GM23338 (cell line): ENCODE data around the gene AFAP1. TPM values are rescaled to one million over a fixed set of nuclear protein-coding genes. Genes with fewer than 3 reads are reported as not detected.

Source experiments
- ATAC-seq: fragments of 200-7000 bp; cut with Tn5 transposase; 3 replicates; pipeline ENCODE4 v1.9.1; 2020
- DNase-seq: peaks from one replicate; pipeline ENCODE4 v3.0.0-alpha.2; 2015; ENCODE audit warnings: low spot score
- H2AFZ ChIP-seq: fragments of 200-600 bp; sonication (generic); 2 replicates; pipeline ENCODE4 v1.8.0; 2016; ENCODE audit warnings: antibody characterized with exemption, mild to moderate bottlenecking, moderate library complexity
- H3F3A ChIP-seq: fragments of 200-600 bp; sonication (generic); replicated peaks from 2 replicates; pipeline ENCODE4 v1.8.0; 2017; ENCODE audit warnings: antibody characterized with exemption, mixed run types, low read depth
- H3K27ac ChIP-seq: fragments of 200-600 bp; sonication (generic); 2 replicates; pipeline ENCODE4 v1.6.1; 2016; ENCODE audit warnings: low read depth
- H3K27me3 ChIP-seq: fragments of 200-600 bp; sonication (generic); 2 replicates; pipeline ENCODE4 v1.8.0; 2016; ENCODE audit warnings: mild to moderate bottlenecking, mixed run types, moderate library complexity; ENCODE audit not compliant: insufficient read depth
- H3K36me3 ChIP-seq: fragments of 200-600 bp; sonication (generic); 2 replicates; pipeline ENCODE4 v1.8.0; 2016; ENCODE audit warnings: mild to moderate bottlenecking; ENCODE audit not compliant: insufficient read depth
- H3K4me1 ChIP-seq: fragments of 200-600 bp; sonication (generic); 2 replicates; pipeline ENCODE4 v1.8.0; 2016; ENCODE audit warnings: mild to moderate bottlenecking, moderate library complexity; ENCODE audit not compliant: insufficient read depth
- H3K4me2 ChIP-seq: fragments of 200-600 bp; sonication (generic); 2 replicates; pipeline ENCODE4 v1.7.1; 2017; ENCODE audit warnings: mixed run types
- H3K4me3 ChIP-seq: fragments of 200-600 bp; sonication (generic); 2 replicates; pipeline ENCODE4 v1.6.1; 2016; ENCODE audit warnings: mixed run types
- H3K79me2 ChIP-seq: fragments of 200-600 bp; sonication (generic); replicated peaks from 2 replicates; pipeline ENCODE4 v1.8.0; 2017; ENCODE audit warnings: mild to moderate bottlenecking; ENCODE audit not compliant: insufficient read depth
- H3K9me2 ChIP-seq: fragments of 200-600 bp; sonication (generic); 2 replicates; pipeline ENCODE4 v1.8.0; 2017; ENCODE audit not compliant: insufficient read depth
- H4K20me1 ChIP-seq: fragments of 200-600 bp; sonication (generic); replicated peaks from 2 replicates; pipeline ENCODE4 v1.8.0; 2017; ENCODE audit warnings: mild to moderate bottlenecking; ENCODE audit not compliant: insufficient read depth
- H3K27ac Mint-ChIP-seq: 2 replicates; pipeline ENCODE4 v1.8.0; 2020; ENCODE audit warnings: inconsistent platforms, mild to moderate bottlenecking, moderate library complexity, mixed read lengths
- H3K27me3 Mint-ChIP-seq: 3 replicates; pipeline ENCODE4 v1.8.0; 2022; ENCODE audit warnings: low read depth, mild to moderate bottlenecking, moderate library complexity, mixed read lengths, inconsistent platforms; ENCODE audit not compliant: insufficient read depth, poor library complexity
- H3K36me3 Mint-ChIP-seq: 3 replicates; pipeline ENCODE4 v1.8.0; 2021; ENCODE audit warnings: low read depth, mild to moderate bottlenecking, inconsistent platforms, moderate library complexity, mixed read lengths
- H3K4me1 Mint-ChIP-seq: 3 replicates; pipeline ENCODE4 v1.8.0; 2020; ENCODE audit warnings: mild to moderate bottlenecking, inconsistent platforms, mixed read lengths
- H3K4me3 Mint-ChIP-seq: 3 replicates; pipeline ENCODE4 v1.8.0; 2021; ENCODE audit warnings: moderate library complexity, mild to moderate bottlenecking, inconsistent platforms, mixed read lengths
- H3K9me3 Mint-ChIP-seq: 3 replicates; pipeline ENCODE4 v1.8.0; 2020; ENCODE audit warnings: moderate library complexity, mild to moderate bottlenecking, inconsistent platforms, mixed read lengths
- CREB1 ChIP-seq: fragments of 250-450 bp; sonication (Bioruptor Pico); IDR thresholded peaks from 2 replicates; pipeline ENCODE4 v1.5.0; 2020; ENCODE audit warnings: low read depth, mild to moderate bottlenecking, moderate library complexity
- ZNF331 ChIP-seq: fragments of 250-450 bp; sonication (Bioruptor Pico); IDR thresholded peaks from 2 replicates; pipeline ENCODE4 v1.5.0; 2020; ENCODE audit warnings: low read depth, mild to moderate bottlenecking, moderate library complexity
- polyA plus RNA-seq: library from polyadenylated mRNA; unstranded; fragments of >200 nt; fragmentation: Nextera tagmentation; extraction: Ambion mirVana; gene quantifications from 2 replicates; pipeline ENCODE4 v1.2.1, GENCODE V29; 2016
- total RNA-seq: library from RNA; depleted of rRNA; stranded (reverse); fragments of >200 nt; shearing (Covaris generic); gene quantifications from 2 replicates; pipeline ENCODE4 v1.2.3, GENCODE V29; 2014
- TF ChIP-seq, protein P1 (sequence below): fragments of 250-450 bp; sonication (Bioruptor Pico); IDR thresholded peaks from 2 replicates; pipeline ENCODE4 v1.5.0; 2020; ENCODE audit warnings: mild to moderate bottlenecking, moderate library complexity
- TF ChIP-seq, protein P2 (sequence below): IDR thresholded peaks from 2 replicates; pipeline ENCODE4 v1.6.1; 2016; ENCODE audit warnings: antibody characterized with exemption
- TF ChIP-seq, protein P3 (sequence below), 2 experiments: fragments of 200-600 bp in 1 of 2; sonication (generic) in 1 of 2; conservative IDR thresholded peaks; 2 replicates each; pipeline versions ENCODE4 v1.5.1 to v1.6.1; 2016 to 2017; ENCODE audit warnings: antibody characterized with exemption in 2 of 2, low read depth in 2 of 2, mild to moderate bottlenecking in 2 of 2, moderate library complexity in 1 of 2

AFAP1 gene
- total and polyA plus RNA-seq, 2 experiments from 2014 or later, result 6.5 to 21.5 TPM

DNA sequence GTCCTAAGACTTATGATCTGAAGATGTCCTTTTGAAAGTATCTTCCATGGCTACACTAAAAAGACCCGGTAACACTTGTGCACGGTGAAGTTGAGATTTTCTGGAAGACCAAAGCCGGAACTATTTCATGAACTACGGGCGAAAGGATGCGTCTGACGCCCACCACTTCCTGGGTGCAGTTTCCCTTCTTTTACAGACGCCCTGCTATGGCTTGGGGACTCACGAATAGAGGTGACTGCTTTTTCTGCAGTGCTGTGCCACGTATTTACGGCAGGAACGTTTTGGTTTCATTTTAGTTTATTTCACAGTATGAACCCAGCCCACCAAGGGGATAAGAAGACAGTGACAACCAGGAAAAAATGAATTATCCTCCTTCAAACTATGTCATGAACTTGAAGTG is 180.4 kb downstream of the AFAP1 start (continued):
- TF ChIP-seq, protein P1, sequence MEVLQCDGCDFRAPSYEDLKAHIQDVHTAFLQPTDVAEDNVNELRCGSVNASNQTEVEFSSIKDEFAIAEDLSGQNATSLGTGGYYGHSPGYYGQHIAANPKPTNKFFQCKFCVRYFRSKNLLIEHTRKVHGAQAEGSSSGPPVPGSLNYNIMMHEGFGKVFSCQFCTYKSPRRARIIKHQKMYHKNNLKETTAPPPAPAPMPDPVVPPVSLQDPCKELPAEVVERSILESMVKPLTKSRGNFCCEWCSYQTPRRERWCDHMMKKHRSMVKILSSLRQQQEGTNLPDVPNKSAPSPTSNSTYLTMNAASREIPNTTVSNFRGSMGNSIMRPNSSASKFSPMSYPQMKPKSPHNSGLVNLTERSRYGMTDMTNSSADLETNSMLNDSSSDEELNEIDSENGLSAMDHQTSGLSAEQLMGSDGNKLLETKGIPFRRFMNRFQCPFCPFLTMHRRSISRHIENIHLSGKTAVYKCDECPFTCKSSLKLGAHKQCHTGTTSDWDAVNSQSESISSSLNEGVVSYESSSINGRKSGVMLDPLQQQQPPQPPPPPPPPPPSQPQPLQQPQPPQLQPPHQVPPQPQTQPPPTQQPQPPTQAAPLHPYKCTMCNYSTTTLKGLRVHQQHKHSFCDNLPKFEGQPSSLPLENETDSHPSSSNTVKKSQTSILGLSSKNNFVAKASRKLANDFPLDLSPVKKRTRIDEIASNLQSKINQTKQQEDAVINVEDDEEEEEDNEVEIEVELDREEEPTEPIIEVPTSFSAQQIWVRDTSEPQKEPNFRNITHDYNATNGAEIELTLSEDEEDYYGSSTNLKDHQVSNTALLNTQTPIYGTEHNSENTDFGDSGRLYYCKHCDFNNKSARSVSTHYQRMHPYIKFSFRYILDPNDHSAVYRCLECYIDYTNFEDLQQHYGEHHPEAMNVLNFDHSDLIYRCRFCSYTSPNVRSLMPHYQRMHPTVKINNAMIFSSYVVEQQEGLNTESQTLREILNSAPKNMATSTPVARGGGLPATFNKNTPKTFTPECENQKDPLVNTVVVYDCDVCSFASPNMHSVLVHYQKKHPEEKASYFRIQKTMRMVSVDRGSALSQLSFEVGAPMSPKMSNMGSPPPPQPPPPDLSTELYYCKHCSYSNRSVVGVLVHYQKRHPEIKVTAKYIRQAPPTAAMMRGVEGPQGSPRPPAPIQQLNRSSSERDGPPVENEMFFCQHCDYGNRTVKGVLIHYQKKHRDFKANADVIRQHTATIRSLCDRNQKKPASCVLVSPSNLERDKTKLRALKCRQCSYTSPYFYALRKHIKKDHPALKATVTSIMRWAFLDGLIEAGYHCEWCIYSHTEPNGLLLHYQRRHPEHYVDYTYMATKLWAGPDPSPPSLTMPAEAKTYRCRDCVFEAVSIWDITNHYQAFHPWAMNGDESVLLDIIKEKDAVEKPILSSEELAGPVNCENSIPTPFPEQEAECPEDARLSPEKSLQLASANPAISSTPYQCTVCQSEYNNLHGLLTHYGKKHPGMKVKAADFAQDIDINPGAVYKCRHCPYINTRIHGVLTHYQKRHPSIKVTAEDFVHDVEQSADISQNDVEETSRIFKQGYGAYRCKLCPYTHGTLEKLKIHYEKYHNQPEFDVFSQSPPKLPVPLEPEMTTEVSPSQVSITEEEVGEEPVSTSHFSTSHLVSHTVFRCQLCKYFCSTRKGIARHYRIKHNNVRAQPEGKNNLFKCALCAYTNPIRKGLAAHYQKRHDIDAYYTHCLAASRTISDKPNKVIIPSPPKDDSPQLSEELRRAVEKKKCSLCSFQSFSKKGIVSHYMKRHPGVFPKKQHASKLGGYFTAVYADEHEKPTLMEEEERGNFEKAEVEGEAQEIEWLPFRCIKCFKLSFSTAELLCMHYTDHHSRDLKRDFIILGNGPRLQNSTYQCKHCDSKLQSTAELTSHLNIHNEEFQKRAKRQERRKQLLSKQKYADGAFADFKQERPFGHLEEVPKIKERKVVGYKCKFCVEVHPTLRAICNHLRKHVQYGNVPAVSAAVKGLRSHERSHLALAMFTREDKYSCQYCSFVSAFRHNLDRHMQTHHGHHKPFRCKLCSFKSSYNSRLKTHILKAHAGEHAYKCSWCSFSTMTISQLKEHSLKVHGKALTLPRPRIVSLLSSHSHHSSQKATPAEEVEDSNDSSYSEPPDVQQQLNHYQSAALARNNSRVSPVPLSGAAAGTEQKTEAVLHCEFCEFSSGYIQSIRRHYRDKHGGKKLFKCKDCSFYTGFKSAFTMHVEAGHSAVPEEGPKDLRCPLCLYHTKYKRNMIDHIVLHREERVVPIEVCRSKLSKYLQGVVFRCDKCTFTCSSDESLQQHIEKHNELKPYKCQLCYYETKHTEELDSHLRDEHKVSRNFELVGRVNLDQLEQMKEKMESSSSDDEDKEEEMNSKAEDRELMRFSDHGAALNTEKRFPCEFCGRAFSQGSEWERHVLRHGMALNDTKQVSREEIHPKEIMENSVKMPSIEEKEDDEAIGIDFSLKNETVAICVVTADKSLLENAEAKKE (CRISPR knock-in tag), result no peak
- TF ChIP-seq, protein P2, sequence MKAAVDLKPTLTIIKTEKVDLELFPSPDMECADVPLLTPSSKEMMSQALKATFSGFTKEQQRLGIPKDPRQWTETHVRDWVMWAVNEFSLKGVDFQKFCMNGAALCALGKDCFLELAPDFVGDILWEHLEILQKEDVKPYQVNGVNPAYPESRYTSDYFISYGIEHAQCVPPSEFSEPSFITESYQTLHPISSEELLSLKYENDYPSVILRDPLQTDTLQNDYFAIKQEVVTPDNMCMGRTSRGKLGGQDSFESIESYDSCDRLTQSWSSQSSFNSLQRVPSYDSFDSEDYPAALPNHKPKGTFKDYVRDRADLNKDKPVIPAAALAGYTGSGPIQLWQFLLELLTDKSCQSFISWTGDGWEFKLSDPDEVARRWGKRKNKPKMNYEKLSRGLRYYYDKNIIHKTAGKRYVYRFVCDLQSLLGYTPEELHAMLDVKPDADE, result no peak
- TF ChIP-seq ZNF331 (no peak), CREB1 (CRISPR knock-in tag) (no peak)

DNA sequence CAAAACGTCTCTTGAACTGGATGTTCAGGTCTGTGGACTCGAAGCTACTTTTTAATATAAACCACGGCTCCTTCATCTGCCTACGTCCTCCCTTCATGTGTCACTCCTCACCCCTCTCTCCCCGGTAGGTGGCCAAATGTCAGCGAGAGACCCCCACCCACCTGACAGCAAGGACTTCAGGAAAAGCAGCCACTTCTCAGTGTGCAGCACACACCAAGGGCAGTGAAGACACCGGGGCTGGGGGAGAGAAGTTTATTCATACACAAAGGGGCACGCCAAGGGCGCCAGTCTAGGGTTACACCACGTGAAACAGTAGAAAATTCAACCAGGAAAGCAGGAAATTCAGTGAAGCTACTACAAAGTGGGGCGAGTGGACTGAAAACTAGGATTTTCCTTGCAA is 181.2 kb downstream of the AFAP1 start:
- H3K27me3 Mint-ChIP-seq, result peaks cover 7% of the 10 kb centered on the region
- no peaks in the 10 kb centered on the region for H3K9me3 Mint-ChIP-seq
- ATAC-seq, result no peak
- Histone ChIP-seq H3K79me2 (no peaks in the 10 kb centered on the region), H3K36me3 (no peaks in the 10 kb centered on the region), H3K4me3 (no peak overlapping the region), H3K27me3 (no peaks in the 10 kb centered on the region), H3K9me2 (no peaks in the 10 kb centered on the region), H4K20me1 (no peaks in the 10 kb centered on the region), H3K4me2 (no peak overlapping the region), H2AFZ (no peak overlapping the region), H3K27ac (no peak overlapping the region), H3K4me1 (no peaks in the 10 kb centered on the region), H3F3A (0 out of 2 replicates have a peak, but pooled peaks cover 5% of the 10 kb centered on the region)
- H3K36me3 Mint-ChIP-seq, result no peaks in the 10 kb centered on the region
- no peak overlapping the region for H3K4me3 Mint-ChIP-seq
- TF ChIP-seq, protein P3, sequence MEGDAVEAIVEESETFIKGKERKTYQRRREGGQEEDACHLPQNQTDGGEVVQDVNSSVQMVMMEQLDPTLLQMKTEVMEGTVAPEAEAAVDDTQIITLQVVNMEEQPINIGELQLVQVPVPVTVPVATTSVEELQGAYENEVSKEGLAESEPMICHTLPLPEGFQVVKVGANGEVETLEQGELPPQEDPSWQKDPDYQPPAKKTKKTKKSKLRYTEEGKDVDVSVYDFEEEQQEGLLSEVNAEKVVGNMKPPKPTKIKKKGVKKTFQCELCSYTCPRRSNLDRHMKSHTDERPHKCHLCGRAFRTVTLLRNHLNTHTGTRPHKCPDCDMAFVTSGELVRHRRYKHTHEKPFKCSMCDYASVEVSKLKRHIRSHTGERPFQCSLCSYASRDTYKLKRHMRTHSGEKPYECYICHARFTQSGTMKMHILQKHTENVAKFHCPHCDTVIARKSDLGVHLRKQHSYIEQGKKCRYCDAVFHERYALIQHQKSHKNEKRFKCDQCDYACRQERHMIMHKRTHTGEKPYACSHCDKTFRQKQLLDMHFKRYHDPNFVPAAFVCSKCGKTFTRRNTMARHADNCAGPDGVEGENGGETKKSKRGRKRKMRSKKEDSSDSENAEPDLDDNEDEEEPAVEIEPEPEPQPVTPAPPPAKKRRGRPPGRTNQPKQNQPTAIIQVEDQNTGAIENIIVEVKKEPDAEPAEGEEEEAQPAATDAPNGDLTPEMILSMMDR (conservative IDR thresholded peaks at IDR 0.05; ENCODE audit: low read depth in 2 of 2), result no peak
- TF ChIP-seq, protein P1 (CRISPR knock-in tag), result no peak
- H3K27ac Mint-ChIP-seq, result no peak overlapping the region
- DNase-seq, result no peak
- H3K4me1 Mint-ChIP-seq, result peaks cover 4% of the 10 kb centered on the region; the same call in 2 of the 3 replicates
